Esophagus squamous epithelium (tissue), 4 donors: Measurements from ENCODE around the gene SMOC1.

Experiments used
- POLR2A ChIP-seq, 4 donors: fragments of 450-650 bp; IDR thresholded peaks; one replicate each; pipeline ENCODE4 v1.6.1; 2017; ENCODE audit warnings: antibody characterized with exemption in 4 of 4, mild to moderate bottlenecking in 4 of 4, moderate library complexity in 3 of 4
- TF ChIP-seq, protein P1 (sequence below), 6 experiments: fragments of 450-650 bp in 4 of 6; fragments of 200-600 bp in 2 of 6; sonication (generic) in 2 of 6; IDR thresholded peaks; one replicate each; pipeline ENCODE4 v1.5.1; 2016 to 2019; ENCODE audit warnings: antibody characterized with exemption in 6 of 6, mild to moderate bottlenecking in 4 of 6, moderate library complexity in 4 of 6

DNA sequence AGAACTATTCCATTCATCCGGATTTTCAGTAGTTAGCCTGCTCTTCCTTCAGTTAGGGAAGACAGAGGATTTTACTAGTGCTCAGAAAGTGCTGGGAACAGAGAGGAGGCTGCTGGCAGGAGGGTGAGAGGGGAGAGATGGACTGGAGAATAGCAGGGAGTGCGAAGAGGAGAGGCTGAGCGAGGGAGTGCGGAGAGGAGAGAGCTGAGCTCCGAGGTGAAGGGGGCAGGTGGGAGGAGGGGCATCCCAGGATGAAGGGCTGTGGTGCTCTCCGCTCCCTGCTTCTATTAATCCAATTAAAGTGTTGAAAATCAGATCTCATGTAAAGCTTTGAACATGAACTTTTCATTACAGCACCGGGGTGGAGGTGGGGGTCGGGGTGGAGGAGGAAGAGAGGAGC lies 20.4 kb upstream of the SMOC1 start:
- TF ChIP-seq, protein P1, sequence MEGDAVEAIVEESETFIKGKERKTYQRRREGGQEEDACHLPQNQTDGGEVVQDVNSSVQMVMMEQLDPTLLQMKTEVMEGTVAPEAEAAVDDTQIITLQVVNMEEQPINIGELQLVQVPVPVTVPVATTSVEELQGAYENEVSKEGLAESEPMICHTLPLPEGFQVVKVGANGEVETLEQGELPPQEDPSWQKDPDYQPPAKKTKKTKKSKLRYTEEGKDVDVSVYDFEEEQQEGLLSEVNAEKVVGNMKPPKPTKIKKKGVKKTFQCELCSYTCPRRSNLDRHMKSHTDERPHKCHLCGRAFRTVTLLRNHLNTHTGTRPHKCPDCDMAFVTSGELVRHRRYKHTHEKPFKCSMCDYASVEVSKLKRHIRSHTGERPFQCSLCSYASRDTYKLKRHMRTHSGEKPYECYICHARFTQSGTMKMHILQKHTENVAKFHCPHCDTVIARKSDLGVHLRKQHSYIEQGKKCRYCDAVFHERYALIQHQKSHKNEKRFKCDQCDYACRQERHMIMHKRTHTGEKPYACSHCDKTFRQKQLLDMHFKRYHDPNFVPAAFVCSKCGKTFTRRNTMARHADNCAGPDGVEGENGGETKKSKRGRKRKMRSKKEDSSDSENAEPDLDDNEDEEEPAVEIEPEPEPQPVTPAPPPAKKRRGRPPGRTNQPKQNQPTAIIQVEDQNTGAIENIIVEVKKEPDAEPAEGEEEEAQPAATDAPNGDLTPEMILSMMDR (IDR thresholded peaks at IDR 0.05), result no peak
- no peak for TF ChIP-seq POLR2A (IDR thresholded peaks at IDR 0.05)
